Stimulated activated CD4-positive, alpha-beta T cell treated with anti-CD3 and anti-CD28 coated beads, Interleukin-15, amount 100 ng/mL, for 1 hour (primary cell): ENCODE data around the gene CAPN9.

Experiments
- DNase-seq, 2 donors: peaks; one replicate each; pipeline ENCODE4 v3.0.0-alpha.2; 2020; ENCODE audit warnings: low read depth in 1 of 2, low spot score in 1 of 2

The CAPN9 gene

DNA sequence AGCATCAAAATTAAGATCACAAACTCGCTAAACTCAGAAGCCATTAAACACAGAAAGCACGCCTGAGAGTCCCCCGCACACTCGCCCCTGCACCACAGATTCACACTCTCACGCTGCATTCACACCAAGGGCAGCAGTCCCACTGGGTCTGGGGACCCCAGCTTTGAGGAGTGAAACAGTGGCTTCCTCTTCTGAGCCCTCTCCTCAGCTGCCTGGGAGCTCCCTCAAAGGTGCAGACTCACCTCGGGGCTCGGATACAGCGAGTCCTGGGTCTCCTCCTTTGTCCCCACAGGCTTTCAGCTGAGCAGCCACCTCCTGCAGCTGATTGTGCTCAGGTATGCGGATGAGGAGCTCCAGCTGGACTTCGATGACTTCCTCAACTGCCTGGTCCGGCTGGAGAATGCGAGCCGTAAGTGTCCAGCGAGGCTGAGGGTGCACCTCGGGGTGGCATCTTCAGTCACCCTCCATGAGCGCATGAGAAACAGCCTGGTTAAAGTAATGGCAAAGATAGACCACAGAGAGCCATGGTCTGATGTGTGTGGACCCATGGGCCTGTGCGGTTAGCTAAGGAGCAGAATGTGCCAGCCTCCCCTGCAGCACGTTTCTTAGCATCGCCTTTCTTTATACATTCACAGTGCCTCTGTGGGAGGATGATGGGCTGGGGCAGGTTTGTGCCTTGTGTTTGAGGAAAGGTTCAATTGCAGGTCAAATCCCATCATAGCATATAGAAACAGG is 47.9 kb downstream of the CAPN9 start:
- no peak for DNase-seq

DNA sequence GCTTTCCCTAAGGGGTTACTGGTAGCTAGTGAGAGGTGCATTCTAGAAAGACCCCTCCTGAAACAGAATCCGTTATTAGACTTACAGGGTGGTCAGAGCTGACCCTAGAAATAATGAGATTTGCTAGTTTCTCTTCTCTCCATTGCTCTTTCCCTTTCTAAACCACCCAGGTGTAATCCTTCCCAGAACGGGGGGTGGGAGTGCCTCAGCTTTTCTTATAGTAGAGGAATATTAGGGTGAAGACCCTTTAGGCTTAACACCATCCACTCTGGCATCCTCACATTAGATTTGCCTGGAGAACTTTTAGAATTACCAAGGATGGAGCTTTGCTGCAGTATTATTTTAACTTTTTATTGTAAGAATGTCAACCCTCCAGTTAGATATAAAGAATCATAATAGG is 49.4 kb downstream of the CAPN9 start:
- no peak for DNase-seq

DNA sequence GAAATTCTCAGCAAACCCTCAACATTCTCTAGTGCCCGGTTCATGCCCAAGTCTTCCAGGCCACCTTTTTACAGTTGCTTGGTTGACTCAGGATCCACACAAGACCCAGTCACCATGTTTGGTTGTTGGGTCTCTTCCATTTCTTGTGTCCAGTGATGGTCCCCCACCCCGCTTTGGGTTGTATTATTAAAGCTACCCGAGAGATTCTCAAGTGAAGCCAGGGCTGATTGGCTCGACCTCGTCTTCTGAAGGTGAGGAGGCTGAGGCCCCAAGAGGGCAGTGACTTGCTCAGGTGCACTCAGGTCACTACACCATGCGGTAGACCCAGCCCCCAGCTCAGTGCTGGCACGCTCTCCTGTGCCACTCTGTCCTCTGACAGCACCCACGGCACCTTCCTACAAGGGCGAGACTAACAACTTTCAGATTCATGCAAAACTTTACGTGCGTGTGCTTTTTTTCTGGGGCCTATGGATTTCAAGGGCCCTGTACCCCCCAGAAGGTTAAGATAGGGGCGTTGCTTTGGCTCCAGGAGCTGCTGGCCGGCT is 50.3 kb downstream of the CAPN9 start:
- DNase-seq, result no peak

DNA sequence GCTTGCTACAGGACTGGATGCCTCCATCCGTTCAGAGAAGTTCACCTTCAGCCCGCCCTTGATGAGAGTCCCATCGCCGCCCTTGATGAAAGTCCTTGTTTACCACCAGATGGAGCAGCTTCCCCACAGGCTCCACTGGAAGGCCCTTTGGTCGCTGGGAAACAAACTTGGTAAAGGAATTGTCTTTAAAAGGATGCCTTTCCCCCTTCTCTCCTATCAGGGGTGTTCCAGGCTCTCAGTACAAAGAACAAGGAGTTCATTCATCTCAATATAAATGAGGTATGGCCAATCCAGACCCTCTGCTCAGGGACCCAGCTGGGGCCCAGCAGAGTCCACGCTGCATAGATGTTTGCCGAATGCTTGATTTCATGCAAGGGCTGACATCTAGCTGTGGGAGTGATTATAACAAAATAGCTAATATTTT is 50.8 kb downstream of the CAPN9 start:
- DNase-seq, result no peak

DNA sequence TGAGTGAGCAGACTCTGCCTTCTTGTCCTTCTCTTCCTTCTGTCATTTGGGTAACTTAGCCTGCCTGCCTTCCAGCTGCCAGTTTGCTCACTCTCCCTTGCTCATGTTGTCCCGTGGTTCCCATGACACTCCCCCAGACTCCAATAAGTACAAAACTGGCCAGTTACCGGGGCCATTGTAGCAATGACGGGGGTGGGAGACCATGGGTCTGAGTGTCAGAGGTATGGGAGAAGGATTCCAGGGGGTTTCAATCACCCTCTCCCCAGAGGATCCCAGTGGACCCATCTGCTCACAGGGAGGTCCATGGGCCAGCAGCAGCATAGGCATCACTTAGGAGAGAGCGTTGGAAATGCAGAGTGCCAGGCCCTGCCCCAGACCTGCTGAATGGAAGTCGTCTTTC is 51.3 kb downstream of the CAPN9 start:
- DNase-seq, result no peak

DNA sequence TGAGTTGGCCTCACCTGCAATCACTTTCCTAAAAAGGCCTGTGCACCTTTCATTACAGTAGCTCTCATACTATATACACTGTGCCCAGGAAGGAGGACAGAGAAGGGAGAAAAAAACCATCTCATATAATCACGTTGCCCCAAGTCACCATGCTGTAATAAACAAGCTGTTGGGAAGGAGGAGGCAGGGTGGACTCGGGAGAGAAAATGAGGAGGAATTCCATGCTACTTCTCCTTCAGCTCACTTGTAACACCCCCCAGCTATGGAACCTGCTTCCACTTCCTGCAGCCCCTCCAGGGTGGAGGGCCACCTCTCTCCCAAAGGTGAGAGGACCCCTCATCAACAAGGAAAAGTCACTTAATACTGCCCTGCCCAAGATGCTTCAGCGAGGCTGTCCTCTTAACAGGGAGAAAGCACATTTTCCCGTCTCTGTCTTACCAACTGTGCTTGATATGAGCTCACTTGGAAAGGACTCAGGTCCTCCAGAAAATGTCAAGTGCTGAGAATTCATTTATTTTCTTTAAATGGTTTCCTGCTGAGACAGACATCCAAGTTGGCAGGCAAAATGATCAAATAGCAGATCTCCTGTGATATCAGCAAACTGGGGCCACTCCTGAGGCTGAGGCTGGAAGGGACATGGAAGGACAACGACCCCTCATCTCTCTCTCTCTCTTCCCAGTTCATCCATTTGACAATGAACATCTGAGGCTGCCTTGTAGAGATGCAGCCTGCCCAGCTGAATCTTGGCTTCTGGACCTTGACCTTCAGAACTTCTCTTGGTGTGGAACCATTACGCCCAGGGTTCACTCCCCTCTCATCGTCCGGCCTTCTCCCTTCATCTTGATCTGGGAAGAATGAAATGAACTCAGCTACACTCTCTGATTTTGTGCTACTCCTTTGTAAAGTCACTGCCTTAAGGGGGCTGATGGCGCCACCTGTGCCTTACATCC is 54.0 kb downstream of the CAPN9 start:
- DNase-seq, result no peak

DNA sequence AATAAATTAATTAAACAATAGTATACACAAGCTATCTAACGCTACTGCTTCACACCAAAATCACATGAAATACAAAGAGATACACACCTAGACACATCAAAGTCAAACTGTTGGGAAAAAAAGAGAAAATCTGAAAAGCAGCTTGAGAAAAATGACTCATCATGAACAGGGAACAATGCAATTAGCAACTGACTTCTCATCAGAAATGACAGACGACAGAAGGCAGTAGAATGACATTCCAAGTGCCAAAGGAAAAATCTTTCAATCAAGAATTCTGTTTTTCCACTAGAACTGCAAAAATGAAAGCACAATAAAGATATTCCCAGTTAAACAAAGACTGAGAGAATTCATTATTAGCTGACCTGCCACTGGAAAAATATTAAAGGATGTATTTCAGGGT is 57.2 kb downstream of the CAPN9 start:
- no peak for DNase-seq

DNA sequence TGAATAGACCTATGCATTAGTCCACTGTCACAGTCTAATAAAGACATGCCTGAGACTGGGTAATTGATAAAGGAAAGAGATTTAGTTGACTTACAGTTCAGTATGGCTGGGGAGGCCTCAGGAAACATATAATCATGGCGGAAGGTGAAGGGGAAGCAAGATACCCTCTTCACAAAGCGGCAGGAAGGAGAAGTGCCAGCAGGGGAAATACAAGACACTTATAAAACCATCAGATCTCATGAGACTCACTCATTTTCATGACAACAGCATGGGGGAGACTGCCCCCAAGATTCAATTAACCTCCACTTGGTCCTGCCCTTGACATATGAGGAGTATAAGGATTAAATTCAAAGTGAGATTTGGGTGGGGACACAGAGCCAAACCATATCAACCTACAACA is 59.4 kb downstream of the CAPN9 start:
- no peak for DNase-seq

DNA sequence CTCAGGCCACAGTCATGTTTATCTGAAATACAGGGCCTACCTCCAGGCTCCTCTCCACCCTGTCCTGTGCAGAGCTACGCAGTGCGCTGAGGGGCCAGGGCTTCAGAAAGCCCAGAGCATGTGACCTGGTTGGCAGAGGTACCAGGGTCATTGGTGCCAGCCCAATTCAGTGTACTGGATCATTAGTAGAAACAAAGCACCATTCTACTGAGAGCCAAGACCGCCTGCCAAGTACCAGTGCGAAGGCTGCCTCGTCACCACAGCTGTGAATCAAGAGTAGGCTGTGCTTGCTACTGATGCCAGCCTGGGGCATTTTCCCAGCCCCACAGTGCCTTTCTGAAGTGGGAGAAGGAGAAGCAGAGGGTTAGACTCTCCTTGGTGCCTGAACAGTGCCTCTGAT is 59.8 kb downstream of the CAPN9 start:
- no peak for DNase-seq

DNA sequence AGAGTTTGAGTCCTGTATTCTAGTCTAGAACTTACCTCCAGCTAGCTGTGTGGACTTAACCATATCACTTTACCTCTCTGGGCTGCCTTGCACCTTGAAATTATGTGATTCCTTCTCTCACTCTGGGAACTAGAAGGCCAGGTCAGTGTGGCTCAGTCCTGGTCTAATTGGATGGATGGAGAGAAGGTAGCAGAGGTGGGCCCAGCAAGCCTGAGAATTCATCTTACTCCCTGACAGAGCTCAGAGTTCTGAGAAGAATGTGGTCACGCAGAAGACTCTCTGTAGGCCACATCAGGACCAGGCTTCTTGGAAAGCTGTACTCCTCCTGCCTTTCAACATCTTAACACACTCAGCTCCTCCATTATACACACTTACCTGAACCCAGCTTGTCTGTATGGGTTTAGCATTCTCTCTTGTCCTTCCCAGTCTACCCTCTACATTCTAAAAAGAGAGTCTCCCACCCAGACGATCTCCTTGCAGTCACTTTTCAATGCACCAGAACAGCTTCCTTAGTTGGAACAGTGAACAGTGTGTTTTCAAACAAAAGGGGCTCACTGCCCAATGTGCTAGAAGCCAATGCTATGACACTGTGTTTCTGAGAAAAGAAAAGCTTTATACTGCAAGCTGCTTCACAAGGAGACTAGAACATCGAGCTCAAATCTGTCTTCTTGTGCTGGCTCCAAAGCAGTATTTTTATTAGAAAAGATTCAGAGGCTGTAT is 60.5 kb downstream of the CAPN9 start:
- DNase-seq, result no peak

DNA sequence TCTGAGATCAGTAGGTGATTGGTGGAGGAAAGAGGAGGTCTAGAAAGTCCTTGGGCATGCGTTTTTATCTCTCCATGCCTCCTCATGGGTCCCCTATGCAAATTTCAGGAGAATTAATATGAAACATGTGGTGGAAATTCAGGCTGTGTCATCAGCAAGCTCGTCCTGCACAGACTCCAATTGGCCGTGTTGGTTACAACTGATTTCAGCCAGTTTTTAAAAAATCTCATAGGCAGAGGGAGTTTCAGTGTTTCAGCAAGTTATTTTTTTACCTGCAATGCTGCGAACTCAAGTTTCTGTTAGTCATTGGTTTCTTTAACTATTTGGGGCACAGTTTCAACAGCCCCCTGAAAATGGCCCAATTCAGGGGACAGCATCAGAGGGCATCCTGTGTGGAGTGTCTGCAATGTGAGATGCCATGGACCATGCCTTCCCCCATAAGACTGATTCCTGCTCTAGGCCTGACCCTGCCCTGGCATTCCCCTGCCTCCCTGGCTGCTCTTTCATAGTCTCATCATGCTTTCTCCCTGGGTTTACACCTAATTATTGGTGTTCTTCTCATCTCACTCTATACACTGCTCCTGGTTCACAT is 61.2 kb downstream of the CAPN9 start:
- DNase-seq, result no peak

DNA sequence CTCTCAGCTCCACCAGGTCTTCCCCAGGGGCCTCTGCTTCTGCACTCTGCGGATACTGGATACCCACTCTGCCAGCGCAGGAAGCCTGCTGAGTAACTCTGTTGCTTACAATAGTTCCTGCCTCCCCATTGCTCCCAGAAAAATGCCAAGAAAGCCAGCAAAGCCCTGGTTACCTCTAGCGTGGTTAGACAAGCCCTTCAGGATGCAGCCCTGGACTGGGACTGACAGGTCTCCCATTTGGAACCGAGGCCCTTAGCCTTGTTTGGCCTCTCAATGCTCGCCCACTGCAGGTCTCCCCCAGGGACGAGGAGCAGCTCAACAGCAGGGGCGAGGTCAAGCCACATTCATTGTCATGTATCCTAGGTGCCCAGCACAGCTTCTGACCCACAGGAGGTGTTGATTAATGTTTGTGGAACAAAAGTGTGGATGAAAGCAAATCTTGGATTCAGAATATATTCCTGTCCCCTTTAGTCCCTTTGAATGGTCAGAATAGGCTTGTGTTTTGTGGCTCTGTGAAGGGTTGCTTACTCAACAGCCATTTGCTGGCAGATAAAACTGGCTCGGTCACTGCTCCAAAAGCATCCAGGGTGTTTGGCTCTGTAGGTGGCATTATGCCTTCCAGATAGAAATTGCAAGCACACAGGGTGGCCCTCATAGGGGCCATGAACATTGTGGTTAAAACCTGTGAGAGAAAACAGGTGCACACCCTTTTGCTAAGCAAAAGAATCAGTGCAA is 62.2 kb downstream of the CAPN9 start:
- no peak for DNase-seq

DNA sequence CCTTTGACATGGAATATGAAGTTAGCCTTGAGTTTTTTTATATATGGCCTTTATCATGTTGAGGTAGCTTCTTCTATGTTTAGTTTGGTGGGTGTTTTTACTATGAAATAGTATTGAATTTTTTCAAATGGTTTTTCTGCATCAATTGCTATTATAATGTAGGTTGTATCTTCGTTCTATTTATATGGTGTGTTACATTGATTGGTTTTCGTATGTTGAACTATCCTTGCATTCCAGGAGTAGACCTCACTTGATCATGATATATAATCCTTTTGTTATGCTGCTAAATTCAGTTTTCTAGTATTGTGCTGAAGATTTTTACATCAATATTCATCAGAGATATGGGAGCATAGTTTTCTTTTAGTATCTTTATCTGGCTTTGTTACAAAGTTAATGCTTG is 65.4 kb downstream of the CAPN9 start:
- no peak for DNase-seq

DNA sequence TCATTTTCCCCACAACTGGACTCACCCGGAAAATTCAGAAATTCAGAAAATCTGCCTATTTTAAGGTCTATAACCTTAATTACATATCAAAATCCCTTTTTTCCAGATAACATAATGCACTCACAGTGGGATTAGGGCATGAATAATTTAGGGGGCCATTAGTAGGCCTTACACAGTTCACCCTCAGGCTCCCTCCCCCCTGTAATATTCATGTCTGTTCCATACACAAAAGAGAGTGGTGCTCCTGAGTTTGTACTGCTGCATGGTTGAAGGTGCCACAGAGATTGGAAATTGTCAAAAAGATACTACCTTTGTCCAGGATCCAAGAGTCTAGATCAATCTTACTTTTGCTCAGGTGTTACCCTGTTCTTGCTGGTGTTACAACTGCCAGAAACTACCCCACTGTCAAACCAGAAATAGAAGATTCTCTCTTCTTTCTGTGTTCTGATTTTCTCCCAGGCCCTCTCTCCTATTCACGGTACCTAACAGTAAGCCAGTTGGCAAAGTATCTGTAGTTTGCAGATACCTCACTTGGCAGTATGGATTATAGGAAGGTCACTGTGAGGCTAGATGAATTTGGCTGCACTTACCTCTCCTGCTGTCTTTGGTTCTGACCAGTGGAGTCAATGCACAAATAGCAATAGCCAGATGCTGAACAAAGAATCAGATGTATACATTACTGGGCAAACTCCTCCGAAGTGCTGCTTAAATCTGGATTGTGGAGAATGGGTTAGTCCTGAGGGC is 67.9 kb downstream of the CAPN9 start:
- no peak for DNase-seq

DNA sequence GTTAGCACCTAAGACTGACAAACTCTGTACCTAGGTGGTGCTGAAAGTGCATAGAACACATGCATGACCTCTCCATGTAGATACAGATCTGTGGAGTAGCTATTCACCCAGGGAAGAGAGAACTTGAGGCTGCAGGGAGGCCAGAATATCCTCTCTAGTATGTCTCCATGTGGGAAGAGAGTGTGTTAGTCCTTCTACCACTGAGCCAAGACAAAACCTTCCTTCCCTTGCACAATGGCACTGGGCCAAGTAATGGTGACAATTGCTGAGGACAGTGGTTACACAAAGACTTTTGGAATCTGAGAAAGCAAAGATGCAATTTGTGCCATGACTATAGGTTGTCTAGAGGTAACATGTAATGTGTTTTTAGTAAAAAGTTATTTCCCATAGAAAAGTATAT is 68.8 kb downstream of the CAPN9 start:
- no peak for DNase-seq

DNA sequence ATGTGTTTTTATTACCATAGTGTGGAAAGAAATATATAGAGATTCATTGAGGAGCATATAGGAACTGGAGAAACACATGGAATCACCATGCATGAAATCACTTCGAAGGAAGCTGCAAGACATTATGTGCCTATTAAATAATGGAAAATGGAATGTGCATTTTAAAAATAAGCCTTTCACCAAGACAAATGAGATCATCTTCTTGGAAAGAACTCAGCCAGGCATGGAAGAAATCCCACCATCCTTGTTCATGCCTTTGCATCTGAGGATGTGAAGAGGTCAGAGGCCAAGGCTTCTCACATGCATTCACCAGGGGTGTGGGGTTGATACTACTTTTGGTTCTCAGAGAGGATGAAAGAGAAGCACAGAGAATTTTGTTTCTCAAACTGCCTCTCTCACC is 71.2 kb downstream of the CAPN9 start:
- no peak for DNase-seq

DNA sequence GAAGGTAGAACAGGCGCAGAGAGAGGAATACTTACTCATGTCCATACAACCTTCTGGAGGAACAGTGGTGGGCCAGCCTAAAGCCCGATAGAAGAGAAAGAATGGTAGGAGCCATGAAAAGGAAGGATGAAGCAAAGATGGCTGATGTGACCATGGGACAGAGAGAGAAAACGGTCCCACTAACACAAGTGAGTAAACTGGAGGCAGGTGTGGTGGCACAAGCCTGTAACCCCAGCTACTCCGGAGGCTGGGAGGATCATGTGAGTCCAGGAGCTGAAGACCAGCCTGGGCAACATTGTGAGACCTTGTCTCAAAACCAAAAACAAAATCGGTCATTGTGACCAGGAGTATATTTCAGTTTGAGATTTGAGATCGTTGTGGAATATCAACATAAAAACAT is 71.7 kb downstream of the CAPN9 start:
- no peak for DNase-seq

DNA sequence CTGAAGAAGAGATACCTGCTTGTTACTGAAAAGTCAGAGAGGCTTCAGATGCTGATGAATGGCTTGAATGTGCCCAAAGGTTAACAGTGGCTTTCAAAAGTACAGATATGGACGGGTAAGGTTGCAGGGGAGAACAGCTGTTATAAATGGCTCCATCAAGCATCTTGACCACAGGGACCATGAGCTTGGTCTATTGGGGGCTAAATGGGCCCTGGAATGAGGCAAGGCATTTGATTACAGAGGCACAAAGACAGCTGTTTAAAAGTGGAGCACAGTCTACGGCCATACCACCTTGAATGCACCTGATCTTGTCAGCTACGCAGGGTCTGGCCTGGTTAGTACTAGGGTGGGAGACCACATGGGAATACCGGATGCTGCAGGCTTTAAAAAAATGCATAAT is 72.8 kb downstream of the CAPN9 start:
- no peak for DNase-seq

DNA sequence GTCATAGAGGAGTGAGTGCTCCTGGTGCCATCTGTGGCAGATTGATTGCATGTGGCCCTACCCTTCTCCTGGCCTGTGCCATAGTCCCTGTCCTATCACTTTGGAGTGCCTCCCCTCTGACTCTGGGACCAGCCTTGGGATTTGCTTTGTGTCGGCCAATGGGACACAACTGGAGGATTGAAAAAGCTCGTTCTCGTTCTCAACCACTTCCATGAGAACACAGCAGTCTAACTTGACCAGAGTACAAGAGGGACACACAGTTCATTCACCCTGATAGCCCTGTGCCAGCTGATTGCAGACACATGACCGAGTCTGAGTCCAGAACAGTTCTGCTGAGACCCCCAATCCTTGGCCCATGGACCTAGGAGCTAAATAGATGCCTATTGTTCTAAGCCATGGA is 73.4 kb downstream of the CAPN9 start:
- DNase-seq, result no peak

DNA sequence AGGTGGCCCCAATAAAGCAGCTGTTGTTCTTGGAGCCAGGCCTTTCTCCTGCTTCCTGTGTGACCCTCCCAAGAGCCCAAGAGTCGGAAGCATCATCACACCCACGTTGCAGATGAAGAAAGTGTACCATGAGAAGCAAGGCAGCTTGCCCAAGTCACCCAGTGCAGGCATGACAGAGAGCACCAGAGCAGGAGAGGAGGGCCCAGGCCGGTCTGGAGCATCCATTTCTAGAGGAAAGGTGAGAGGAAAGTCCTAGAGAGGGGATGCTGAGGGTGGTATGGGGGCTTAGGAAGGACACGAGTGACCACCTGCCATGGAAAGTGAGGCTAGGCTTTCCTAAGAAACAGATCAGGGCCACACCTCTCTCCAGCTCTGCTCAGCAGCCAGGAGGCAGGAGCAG is 74.2 kb downstream of the CAPN9 start:
- no peak for DNase-seq
